Right ventricle myocardium inferior (tissue), 1 donor: ENCODE data around the gene FOXN1. TPM values are rescaled to one million over a fixed set of nuclear protein-coding genes. Genes with fewer than 3 reads are reported as not detected.

Experiments used
- ATAC-seq: fragments of 200-7000 bp; cut with Tn5 transposase; one replicate; pipeline ENCODE4 v1.9.1; 2020; ENCODE audit warnings: mild to moderate bottlenecking, moderate library complexity
- DNase-seq: peaks from one replicate; pipeline ENCODE4 v3.0.0; 2021; ENCODE audit errors: missing footprints
- intact Hi-C: fragments of 100-400 bp; cut with DNase I; formaldehyde crosslinking; loops from one replicate; pipeline ENCODE4 v1.11.0; 2022
- total RNA-seq: library from RNA; stranded (reverse); fragmentation: NEBNext Ultra II Directional; extraction: Animal tissue kit (Norgen Biotek cat#: 25700); gene quantifications from one replicate; pipeline ENCODE4 v1.2.1, GENCODE V29; 2021
- donor health status: DM: no; HTN: yes; CAD: no; lungs with severe emphysema.

The FOXN1 gene
- total RNA-seq, 1 donor from 2014 or later = not detected

GRCh38 chr17:28551421-28552175, 45.5 kb downstream of the FOXN1 start:
- ATAC-seq = peak; percentile 2
- intact Hi-C loops = loop anchor here (2.0 to 5.0 kb wide), 2 partner anchors 19 to 46 kb away; partner anchors contain the start of genes PIGS and SPAG5
- DNase-seq = peak; percentile 14

- peak; percentile 96 for ATAC-seq
- peak; percentile 91 for DNase-seq
- intact Hi-C loops = loop anchor here (2.0 to 5.0 kb wide), 2 partner anchors 18 to 45 kb away; partner anchors contain the start of genes PIGS and SPAG5
Observed at GRCh38 chr17:28552176-28552999, 46.2 kb downstream of the FOXN1 start, which contains the start of gene UNC119. Gene UNC119, minus strand, starts transcription at chr17:28552624. Its CDS starts 67 bp downstream, at chr17:28552557.

GRCh38 chr17:28553000-28553505, 46.9 kb downstream of the FOXN1 start:
- intact Hi-C loops = loop anchor here (2.0 to 5.0 kb wide), 2 partner anchors 18 to 44 kb away; partner anchors contain the start of genes PIGS and SPAG5
- no peak for ATAC-seq
- DNase-seq = no peak

- intact Hi-C loops = loop anchor here (5.0 kb wide), 1 partner anchor 43 kb away; the partner anchor contains the start of gene SPAG5
- DNase-seq (no peak), ATAC-seq (no peak)
Observed at GRCh38 chr17:28554565-28554964, 48.4 kb downstream of the FOXN1 start.

GRCh38 chr17:28555022-28555421, 48.9 kb downstream of the FOXN1 start:
- no peak for ATAC-seq
- intact Hi-C loops = no loop called here
- DNase-seq = no peak

- intact Hi-C loops = no loop called here
Observed at GRCh38 chr17:28563475-28563874, 57.3 kb downstream of the FOXN1 start.

GRCh38 chr17:28567604-28568003, 61.5 kb downstream of the FOXN1 start:
- ATAC-seq = no peak
- intact Hi-C loops = no loop called here

More at GRCh38 chr17:28563475-28563874, 57.3 kb downstream of the FOXN1 start:
- ATAC-seq (no peak), DNase-seq (no peak)

GRCh38 chr17:28569446-28569845, 63.3 kb downstream of the FOXN1 start:
- ATAC-seq = no peak
- intact Hi-C loops = no loop called here

More at GRCh38 chr17:28567604-28568003, 61.5 kb downstream of the FOXN1 start:
- no peak for DNase-seq

GRCh38 chr17:28570716-28571360, 64.7 kb downstream of the FOXN1 start:
- no peak for ATAC-seq
- intact Hi-C loops = loop anchor here (2.0 kb wide), 1 partner anchor 18 kb away; the partner anchor contains the start of gene UNC119
- no peak for DNase-seq

More at GRCh38 chr17:28569446-28569845, 63.3 kb downstream of the FOXN1 start:
- no peak for DNase-seq

GRCh38 chr17:28571361-28572122, 65.4 kb downstream of the FOXN1 start, which contains the start of gene PIGS:
Gene PIGS, minus strand, starts transcription at chr17:28571524. Its CDS starts 28 bp downstream, at chr17:28571496.
- intact Hi-C loops = loop anchor here (2.0 kb wide), 1 partner anchor 19 kb away; the partner anchor contains the start of gene UNC119
- ATAC-seq (peak; percentile 92), DNase-seq (peak; percentile 98)

- ATAC-seq = no peak
- intact Hi-C loops = no loop called here
- DNase-seq = no peak
Observed at GRCh38 chr17:28572259-28573039, 66.3 kb downstream of the FOXN1 start.

- intact Hi-C loops = no loop called here
- DNase-seq = no peak
- ATAC-seq = no peak
Observed at GRCh38 chr17:28573040-28573380, 66.9 kb downstream of the FOXN1 start.

GRCh38 chr17:28573521-28573920, 67.4 kb downstream of the FOXN1 start:
- intact Hi-C loops = no loop called here
- DNase-seq (no peak), ATAC-seq (no peak)

- no peak for DNase-seq
- intact Hi-C loops = no loop called here
Observed at GRCh38 chr17:28573966-28574480, 67.9 kb downstream of the FOXN1 start.

GRCh38 chr17:28574526-28574925, 68.4 kb downstream of the FOXN1 start:
- intact Hi-C loops = no loop called here
- ATAC-seq = no peak
- no peak for DNase-seq

More at GRCh38 chr17:28573966-28574480, 67.9 kb downstream of the FOXN1 start:
- no peak for ATAC-seq

GRCh38 chr17:28575126-28575795, 69.1 kb downstream of the FOXN1 start:
- ATAC-seq (peak; percentile 66), DNase-seq (peak; percentile 74)
- intact Hi-C loops = no loop called here
